Embryonic facial prominence (tissue), 1 donor: Measurements from ENCODE around the gene PRAMEF12.
A peak's percentile ranks its signal among the peaks of the same experiment; 100 is the strongest.
"Not testable (repeated sequence)": the region's sequence is repeated elsewhere in the genome, so short reads cannot be mapped to it uniquely, and the experiment has no call there.

Source experiments
- DNase-seq: peaks from one replicate; pipeline ENCODE4 v3.0.0-alpha.2; 2016; ENCODE audit errors: extremely low spot score

Gene PRAMEF12

DNA sequence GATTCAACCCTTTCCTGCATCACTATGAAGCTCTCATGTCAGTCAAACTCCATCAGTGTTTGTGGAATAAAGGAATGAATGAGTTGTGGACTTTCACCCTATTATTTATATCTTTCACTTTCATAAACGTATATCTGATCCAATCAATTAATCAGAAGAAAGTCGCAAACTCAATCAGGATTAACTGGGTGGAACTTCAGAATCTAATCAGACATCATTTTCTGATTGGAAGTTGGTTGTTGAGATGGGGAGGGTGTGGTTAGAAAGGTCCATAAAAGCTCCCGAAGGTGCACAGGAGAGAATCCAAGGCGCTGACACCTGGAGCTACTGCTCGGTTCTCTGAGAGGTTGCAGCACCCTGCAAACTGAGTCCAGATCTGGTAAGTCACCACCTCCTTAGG lies at the start of gene PRAMEF12:
Gene PRAMEF12, plus strand, starts transcription at position 301 of the 400 bp plus-strand sequence. CDS start 1,130 bp downstream, outside the sequence.
- no peak for DNase-seq

DNA sequence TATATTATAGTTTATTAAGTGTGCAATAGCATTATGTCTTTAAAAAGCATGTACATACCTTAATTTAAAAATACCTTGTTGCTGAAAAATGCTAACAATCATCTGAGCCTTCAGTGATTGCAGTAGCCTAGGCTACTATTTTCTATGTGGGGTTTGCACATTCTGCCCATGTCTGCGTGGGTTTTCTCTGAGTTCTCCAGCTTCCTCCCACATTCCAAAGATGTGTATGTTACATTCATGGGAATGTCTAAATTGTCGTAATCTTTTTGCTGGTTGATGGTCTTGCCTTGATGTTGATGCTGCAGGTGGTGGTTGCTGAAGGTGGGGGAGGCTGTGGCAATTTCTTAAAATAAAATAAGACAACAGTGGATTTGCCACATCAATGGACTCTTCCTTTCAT lies 45.1 kb upstream of the PRAMEF12 start:
- DNase-seq = no peak

DNA sequence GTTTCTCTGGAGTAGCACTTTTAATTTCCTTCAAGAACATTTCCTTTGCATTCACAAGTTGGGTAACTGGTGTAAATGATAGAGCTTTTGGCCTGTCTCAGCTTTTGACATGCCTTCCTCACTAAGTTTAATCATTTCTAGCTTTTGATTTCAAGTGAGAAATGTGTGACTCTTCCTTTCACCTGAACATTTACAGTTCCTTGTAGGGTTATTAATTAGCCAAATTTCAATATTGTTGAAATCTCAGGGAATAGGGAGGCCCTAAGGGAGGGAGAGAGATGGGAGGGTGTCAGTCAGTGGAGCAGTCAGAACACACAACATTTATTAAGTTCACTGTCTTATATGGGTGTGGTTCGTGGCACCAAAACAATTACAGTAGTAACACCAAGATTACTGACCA lies 43.4 kb upstream of the PRAMEF12 start:
- DNase-seq = no peak

DNA sequence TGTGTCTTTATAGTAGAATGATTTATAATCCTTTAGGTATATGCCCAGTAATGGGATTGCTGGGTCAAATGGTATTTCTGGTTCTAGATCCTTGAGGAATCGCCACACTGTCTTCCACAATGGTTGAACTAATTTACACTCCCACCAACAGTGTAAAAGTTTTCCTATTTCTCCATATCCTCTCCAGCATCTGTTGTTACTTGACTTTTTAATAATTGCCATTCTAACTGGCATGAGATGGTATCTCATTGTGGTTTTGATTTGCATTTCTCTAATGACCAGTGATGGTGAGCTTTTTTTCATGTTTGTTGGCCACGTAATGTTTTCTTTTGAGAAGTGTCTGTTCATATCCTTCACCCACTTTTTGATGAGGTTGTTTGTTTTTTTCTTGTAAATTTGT lies 42.5 kb upstream of the PRAMEF12 start:
- not testable (repeated sequence) for DNase-seq

DNA sequence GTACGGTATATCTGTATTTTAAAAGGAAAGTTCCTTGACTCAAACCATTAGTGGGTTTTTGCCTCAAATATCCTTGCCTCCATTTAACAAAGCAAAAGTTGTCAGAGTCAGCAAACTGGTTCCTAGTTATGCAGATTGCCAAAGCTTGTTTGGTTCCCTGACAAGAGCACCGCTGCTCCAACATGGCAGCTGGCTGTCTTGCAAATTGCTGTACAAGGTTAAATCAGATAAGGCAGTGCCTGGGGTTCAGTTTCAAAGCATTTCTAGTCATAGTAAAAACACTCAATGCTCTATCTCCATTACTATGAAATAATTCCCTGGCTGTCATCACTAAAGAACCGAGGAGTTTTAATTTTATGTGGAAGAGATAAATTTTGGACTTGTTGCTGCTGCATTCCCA lies 38.9 kb upstream of the PRAMEF12 start:
- no peak for DNase-seq

DNA sequence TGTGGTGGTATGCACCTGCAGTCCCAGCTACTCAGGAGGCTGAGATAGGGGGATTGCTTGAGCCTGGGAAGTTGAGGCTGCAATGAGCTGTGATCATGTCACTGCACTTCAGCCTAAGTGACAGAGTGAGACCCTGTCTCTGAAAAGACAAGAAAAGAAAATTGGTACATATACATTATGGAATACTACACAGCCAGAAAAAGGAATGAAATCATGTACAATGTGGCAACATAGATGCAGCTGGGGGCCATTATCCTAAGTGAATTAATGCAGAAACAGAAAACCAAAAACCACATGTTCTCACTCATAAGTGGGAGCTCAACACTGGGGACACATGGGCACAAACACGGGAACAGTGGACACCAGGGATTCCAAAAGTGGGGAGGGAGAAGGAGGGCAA lies 34.6 kb upstream of the PRAMEF12 start:
- DNase-seq = no peak

DNA sequence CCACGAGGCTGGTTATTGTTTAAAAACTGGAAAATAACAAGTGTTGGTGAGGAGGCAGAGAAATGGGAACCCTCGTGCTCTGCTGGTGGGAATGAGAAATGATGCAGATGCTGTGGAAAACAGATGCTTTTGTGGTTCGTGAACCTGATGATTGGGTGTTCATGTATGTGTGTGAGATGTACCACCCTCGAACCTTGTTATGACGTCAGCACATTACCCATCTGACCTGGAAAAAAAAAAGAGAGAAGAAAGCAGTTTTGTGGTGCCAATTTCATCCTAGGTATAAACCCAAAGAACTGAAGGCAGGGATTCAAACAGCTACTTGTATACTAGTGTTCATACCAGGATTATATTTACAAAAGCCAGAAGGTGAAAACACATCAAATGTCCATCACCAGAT lies 33.9 kb upstream of the PRAMEF12 start:
- DNase-seq = no peak

DNA sequence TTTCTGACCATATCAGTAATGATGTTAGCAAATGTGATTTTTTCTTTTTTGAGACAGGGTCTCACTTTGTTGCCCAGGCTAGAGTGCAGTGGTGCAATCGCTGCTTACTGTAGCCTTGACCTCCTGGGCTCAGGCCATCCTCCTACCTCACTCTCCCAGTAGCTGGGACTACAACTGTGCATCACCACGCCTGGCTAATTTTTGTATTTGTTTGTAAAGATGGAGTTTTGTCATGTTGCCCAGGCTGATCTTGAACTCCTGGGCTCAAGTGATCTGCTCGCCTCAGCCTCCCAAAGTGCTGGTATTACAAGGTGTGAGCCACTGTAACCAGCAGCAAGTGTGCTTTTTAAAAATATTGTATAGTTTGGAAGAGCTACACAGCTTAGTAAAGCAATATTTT lies 31.6 kb upstream of the PRAMEF12 start:
- DNase-seq = no peak

DNA sequence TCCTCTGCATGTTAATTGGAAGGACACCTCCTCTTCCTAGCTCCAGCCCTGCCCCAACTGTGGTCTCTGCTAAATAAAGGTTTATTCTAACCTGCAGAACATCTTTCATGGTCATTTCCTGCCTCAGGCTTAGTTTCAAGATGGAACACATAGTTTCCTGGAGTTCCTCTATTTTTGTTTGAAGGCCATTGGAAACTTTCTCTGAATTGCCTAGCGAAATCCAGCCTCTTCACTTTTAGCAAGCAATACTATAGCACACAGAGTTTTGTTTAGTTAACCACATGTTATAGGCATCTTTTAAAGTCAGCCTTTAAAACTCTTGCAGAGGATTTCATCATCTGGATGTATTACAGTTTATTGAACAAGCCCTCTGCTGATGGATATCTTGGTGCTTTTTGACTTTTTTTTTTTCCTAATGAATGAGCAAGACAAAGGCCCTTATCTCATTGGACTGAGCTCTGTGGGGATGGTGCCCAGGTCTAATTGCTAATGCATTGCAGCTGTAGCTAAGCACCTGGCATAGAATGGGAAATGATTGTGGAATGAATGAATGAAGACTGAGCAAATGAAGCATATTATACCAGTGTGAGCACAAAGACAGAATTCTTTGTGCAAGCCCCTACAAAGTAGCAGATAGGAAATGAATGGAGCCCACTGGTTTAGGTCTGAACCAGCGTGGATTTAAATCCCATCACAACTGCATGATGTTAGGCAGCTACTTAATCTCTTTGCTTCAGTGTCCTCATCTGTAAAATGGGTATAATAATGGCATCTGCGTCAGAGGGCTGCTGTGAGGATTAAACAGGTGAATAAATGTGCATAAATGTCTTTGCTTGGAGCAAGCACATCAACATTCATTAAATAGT lies 28.2 kb upstream of the PRAMEF12 start:
- DNase-seq = no peak

DNA sequence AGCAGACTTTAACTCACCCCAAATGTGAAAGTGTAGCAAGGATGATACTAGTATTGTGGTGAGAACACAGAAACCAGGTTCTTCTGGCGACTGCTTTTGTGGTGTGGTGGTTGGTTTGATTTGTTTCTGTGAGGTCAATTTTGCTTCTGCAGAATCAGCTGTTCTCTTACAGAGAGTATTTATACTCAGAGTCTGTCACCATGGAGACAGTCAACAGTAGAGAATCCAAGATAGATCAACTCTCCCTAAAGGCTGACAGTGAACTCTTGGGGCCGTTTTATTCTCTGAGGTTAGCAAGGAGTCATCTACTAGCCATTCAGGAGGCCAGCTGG lies 27.6 kb upstream of the PRAMEF12 start, which contains the start of gene CFAP107:
Gene CFAP107, plus strand, starts transcription at position 209 of the 332 bp plus-strand sequence. CDS start 231 bp downstream, outside the sequence.
- peak; percentile 9 for DNase-seq

DNA sequence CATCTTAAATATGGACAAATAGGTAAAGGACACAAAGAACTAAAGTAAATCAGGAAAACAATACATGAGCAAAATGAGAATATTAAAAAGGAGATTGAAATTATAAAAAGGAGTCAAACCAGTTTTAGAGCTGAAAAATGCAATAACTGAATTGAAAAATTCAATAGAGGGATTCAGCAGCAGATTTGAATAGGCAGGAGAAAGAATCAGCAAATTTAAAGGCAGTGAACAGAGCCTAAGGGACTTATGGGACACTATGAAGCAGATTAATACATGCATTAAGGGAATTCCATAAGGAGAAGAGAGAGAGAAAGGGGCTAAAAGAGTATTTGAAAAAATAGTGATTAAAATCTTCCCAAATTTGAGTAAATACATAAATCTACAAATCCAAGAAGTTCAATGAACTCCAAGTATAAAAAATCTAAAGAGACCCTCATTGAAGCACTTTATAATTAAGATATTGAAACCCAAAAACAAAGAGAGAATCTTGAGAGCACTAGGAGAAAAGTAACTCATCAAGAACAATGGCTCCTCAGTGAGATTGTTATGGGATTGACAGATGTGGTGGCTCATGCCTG lies 24.7 kb upstream of the PRAMEF12 start:
- DNase-seq = no peak

DNA sequence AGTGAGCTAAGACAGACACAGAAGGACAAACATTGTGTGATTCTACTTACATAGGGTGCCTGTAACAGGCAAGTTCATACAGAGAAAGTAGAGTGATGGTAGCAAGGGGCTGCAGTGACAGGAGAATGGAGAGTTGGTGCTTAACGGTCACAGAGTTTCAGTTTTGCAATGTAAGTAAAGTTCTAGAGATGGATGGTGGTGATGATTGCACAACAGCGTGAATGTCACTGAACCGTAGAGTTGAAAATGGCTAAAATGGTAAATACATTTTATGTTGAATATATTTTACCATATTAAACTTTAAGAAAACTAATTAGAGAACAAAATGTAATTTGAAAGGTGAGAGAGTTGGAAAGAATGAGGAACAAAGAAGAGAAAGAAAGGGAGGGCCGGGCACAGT lies 18.8 kb upstream of the PRAMEF12 start:
- no peak for DNase-seq

DNA sequence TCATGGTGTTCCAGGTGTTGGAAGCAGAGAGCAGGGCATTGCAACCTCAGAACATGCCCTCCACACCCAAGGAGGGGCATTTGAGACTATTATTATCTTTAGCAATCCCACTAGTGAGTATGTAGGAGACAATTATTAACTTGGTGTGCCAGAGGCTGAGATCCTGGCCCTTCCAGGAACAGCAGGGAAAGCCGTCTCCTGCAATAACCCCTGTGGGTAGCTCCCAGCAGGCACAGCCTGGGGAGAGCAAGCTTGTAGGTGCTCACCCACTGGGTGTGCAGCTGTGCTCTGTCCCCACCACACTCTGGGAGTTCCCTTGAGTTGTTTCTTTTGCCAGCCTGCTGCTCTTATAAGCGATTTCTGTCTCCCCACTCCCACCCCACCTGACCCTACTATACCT lies 17.3 kb upstream of the PRAMEF12 start:
- DNase-seq = no peak

DNA sequence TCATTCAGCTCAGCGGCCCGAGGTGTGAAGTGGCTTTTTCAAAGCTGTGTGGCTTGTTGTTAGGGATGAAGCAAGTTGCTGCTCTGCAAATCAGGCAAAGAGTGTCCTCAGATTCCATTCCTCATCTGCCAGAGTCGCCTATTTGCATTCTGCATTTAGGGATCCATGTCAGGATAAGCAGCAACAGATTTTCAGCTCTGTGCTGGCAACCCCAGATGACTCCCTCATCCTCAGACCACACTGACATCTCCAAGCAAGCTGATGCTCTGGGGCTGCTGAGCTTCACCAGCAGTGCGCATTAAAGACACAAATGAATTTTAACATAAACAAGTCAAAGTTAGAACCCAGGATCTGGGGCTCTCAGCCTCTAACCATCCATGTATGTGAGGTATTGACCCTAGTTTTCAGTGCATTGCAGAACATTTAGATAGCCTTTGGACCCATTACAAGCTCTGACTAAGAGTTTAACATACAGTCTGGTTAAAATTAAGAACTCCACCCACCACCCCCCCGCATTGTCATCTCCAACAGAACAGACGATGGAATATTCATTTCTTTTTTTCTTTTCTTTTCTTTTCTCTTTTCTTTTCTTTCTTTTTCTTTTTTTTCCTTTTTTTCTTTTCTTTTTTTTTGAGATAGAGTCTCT lies 16.6 kb upstream of the PRAMEF12 start:
- no peak for DNase-seq

DNA sequence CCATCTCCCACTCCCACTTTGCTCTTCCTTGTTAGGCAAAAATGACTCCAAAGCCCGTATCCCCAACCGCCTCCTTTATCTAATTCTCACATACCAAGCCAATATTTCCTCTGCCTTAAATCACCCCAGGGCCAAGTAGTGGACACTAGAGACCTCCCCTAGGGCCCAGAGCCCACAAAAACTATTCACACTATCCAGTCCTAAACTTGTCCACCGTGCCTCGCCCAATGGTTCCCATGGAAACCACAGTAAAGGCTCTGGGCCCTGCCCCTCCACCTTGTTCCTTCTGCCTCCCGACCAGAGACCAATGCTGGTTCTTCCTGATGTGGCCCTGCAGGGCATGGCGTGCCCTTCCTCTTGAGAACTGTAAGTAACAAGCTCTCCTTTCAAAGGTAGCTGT lies 15.7 kb upstream of the PRAMEF12 start:
- no peak for DNase-seq

DNA sequence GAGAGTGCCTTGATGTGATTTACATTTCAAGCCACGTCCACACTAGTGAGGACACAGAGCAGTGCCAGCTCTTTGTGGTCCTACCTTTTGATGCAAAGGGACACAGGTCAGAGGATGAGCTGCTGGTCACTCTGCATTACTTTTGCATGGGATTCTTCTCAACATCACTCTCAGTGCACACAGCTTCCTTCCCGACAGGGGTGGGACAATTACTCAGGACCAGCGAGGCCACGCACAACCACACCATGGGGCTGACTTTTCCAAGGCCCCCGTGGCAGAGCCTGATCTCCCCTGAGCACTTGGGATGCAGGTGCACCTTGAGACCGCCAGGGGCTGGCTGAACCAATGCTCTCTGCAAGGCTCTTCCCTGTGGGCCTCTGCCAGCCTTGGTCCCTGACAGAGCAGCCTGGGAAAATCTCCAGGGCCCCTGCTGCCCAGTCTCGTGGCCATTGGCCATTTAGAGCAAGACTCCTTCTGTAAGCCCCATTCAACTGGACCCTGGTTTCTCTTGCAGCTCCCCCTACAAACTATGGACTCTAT lies 13.2 kb upstream of the PRAMEF12 start:
- DNase-seq = no peak

DNA sequence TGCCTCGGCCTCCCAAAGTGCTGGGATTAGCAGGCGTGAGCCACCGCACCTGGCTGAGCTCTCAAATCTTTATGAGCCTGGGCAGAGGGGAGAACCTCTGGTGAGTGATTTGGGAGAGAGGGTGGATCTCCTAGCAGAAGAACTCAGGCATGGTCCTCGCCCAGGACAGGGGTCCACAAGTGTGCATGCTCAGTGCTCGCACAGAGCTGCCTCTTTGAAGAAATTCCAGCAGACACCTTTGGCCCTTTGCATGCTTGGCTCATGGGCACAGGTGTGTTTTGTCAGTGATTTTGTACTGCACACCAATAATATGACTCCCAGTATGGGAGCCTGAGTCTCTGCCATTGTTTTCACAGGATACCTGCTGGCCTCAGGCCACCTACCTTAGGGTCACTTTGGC lies 11.8 kb upstream of the PRAMEF12 start:
- no peak for DNase-seq

DNA sequence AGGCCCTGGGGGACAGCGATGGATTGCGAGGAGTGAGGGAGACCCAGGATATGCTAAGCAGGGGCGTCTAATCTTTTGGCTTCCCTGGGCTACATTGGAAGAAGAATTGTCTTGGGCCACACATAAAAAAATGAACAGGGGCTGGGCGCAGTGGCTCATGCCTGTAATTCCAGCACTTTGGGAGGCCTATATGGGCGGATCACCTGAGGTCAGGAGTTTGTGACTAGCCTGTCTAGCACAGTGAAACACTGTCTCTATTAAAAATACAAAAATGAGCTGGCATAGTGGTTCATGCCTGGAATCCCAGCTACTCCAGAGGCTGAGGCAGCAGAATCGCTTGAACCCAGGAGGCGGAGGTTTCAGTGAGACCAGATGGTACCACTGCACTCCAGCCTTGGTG lies 10.8 kb upstream of the PRAMEF12 start:
- no peak for DNase-seq

DNA sequence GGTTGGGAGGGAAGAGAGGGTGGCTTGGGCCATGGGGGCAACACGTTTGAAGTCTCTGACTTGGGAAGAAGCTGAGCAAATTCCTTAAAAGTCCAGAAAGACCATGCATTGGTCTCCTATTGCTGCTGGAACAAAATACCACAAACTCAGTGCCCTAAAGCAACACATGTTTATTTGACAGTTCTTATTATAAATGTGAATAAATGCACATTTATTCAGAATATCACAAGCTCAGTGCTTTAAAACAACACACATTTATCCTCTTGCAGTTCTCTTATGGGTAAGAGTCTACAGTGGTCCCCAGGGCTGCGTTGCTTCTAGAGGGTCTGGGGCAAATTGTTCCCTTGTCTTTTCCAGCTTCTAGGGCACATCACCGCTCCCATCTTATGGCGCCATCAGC lies 10.1 kb upstream of the PRAMEF12 start:
- DNase-seq = no peak

DNA sequence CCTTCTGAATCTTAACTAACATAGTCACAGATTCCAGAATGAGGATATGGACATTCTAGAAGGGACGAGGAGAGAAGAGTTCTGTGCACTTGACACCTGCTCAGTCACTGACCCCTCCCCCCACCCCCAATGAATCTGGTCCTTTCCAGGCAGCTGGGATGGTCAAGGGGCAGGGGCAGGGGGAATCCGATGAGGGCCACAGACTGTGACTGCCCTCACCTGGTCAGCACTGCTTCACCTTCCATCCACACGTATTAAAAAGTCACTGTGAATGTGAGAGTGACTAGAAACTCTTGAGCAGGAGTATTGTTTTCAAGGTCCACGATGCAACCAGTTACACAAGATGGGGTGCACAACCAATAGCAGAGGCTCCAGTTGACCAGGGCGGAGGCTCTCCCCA lies 9.5 kb upstream of the PRAMEF12 start:
- DNase-seq = no peak

DNA sequence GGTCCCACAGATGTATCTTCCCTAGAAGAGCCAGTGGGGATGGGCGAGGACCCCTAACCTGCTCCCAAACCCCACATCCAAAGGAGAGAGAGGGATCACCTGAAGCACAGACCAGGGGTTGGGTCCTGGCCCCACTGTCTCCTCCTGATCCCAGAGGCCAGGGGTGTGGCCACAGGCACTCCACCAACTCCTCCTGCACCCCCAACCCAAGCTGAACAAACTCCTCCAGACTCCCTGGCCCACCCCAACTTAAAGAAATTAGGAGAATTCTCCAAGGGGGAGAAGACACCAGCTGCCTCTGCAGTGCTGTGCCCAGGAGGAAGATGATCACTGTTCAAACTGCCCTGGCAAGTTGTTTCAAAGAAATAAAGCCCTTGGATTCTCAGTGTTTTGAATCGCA lies 4.5 kb upstream of the PRAMEF12 start:
- DNase-seq = no peak

DNA sequence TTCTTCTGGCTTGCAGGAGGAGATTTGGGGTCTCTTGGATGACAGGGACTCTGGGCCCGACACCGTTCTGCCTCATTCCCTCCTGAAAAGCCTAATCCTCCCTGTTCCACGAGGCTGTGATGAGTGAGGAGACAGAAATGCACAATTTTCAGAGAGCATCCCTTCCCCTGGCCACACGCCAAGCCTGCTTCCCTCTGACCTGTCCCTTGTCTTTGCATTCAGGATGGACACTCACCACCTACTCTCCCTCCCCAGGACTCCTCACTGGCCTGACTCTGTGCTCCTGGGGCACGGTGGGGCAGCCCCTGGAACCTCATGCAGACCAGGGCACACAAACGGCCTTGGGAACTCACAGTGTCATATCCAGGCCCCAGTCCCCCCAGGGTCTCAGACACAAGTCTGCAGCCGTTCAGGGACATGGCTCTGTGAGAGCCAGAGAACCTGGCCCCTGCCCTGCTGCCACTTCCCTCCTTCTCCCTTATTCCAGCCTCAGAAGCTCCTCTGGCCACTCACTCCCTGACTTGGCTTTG lies 3.5 kb upstream of the PRAMEF12 start:
- DNase-seq = no peak
